DOHH2 (cell line): ENCODE measurements around the gene CDC42BPA.

Experiments
- H3F3A ChIP-seq: fragments of 200-600 bp; sonication (generic), shearing (Covaris generic); 2 replicates; pipeline ENCODE4 v1.6.0; 2016; ENCODE audit warnings: antibody characterized with exemption, mild to moderate bottlenecking; ENCODE audit not compliant: control insufficient read depth, insufficient read depth
- H3K27ac ChIP-seq: fragments of 200-600 bp; sonication (generic); 2 replicates; pipeline ENCODE4 v1.5.1; 2014; ENCODE audit warnings: low read depth, mild to moderate bottlenecking, low read length, moderate library complexity
- H3K27me3 ChIP-seq: fragments of 200-600 bp; sonication (generic); 2 replicates; pipeline ENCODE4 v1.6.1; 2014; ENCODE audit warnings: mild to moderate bottlenecking, low read length, mixed read lengths; ENCODE audit not compliant: control insufficient read depth
- H3K36me3 ChIP-seq: fragments of 200-600 bp; sonication (generic); 2 replicates; pipeline ENCODE4 v1.6.1; 2014; ENCODE audit warnings: mild to moderate bottlenecking, low read length, moderate library complexity, mixed read lengths; ENCODE audit not compliant: control insufficient read depth
- H3K4me1 ChIP-seq: fragments of 200-600 bp; sonication (generic); 2 replicates; pipeline ENCODE4 v1.6.1; 2014; ENCODE audit warnings: mild to moderate bottlenecking, low read length, mixed read lengths; ENCODE audit not compliant: control insufficient read depth
- H3K4me2 ChIP-seq: fragments of 200-600 bp; sonication (generic); 2 replicates; pipeline ENCODE4 v1.6.0; 2014; ENCODE audit warnings: mild to moderate bottlenecking, low read length, moderate library complexity
- H3K4me3 ChIP-seq: fragments of 200-600 bp; sonication (generic); 2 replicates; pipeline ENCODE4 v1.5.1; 2014; ENCODE audit warnings: mild to moderate bottlenecking, low read length, mixed read lengths
- H3K79me2 ChIP-seq: fragments of 200-600 bp; sonication (generic); 2 replicates; pipeline ENCODE4 v1.6.1; 2014; ENCODE audit warnings: mild to moderate bottlenecking, low read length, mixed read lengths; ENCODE audit not compliant: control insufficient read depth
- H3K9me2 ChIP-seq: fragments of 200-600 bp; sonication (generic); replicated peaks from 2 replicates; pipeline ENCODE4 v1.6.1; 2014; ENCODE audit warnings: mild to moderate bottlenecking, low read length, mixed read lengths; ENCODE audit not compliant: control insufficient read depth
- H3K9me3 ChIP-seq: fragments of 200-600 bp; sonication (generic); 2 replicates; pipeline ENCODE4 v1.6.1; 2014; ENCODE audit warnings: antibody characterized with exemption, low read length, mixed read lengths; ENCODE audit not compliant: control insufficient read depth, insufficient read depth
- H4K20me1 ChIP-seq: fragments of 200-600 bp; sonication (generic); 2 replicates; pipeline ENCODE4 v1.6.0; 2014; ENCODE audit warnings: low read depth, mild to moderate bottlenecking, antibody characterized with exemption, low read length, moderate library complexity; ENCODE audit not compliant: control insufficient read depth, insufficient read depth
- CTCF ChIP-seq: fragments of 200-600 bp; sonication (generic); IDR thresholded peaks from one replicate; pipeline ENCODE4 v1.5.1; 2014; ENCODE audit warnings: antibody characterized with exemption, mild to moderate bottlenecking, low read depth, low read length; ENCODE audit not compliant: poor library complexity, severe bottlenecking
- EZH2phosphoT487 ChIP-seq: fragments of 200-600 bp; sonication (generic); IDR thresholded peaks from 2 replicates; pipeline ENCODE4 v1.6.1; 2017; ENCODE audit warnings: borderline replicate concordance, mild to moderate bottlenecking, antibody characterized with exemption, low read length, moderate library complexity, mixed read lengths

Gene CDC42BPA

GRCh38 chr1:227038401-227038800 lies 279.9 kb downstream of the CDC42BPA start:
- H3K4me2 ChIP-seq = no peak overlapping the region
- H3K4me1 ChIP-seq = no peaks in the 10 kb centered on the region
- no peak overlapping the region for H3K4me3 ChIP-seq
- H3K27me3 ChIP-seq = peaks cover 6% of the 10 kb centered on the region; the same call in 1 of the 2 replicates
- H3K27ac ChIP-seq = no peak overlapping the region
- H3F3A ChIP-seq = no peaks in the 10 kb centered on the region
- no peaks in the 10 kb centered on the region for H3K9me2 ChIP-seq
- H3K36me3 ChIP-seq = no peaks in the 10 kb centered on the region
- H3K79me2 ChIP-seq = no peaks in the 10 kb centered on the region
- no peaks in the 10 kb centered on the region for H4K20me1 ChIP-seq
- no peaks in the 10 kb centered on the region for H3K9me3 ChIP-seq
- TF ChIP-seq CTCF = no peak
- TF ChIP-seq EZH2phosphoT487 = no peak

GRCh38 chr1:227037121-227037520 lies 281.2 kb downstream of the CDC42BPA start:
- Histone ChIP-seq H3K9me2 (no peaks in the 10 kb centered on the region), H3K27me3 (peaks cover 6% of the 10 kb centered on the region; the same call in 1 of the 2 replicates), H3K9me3 (no peaks in the 10 kb centered on the region), H3K4me3 (no peak overlapping the region), H4K20me1 (no peaks in the 10 kb centered on the region), H3K27ac (no peak overlapping the region), H3K79me2 (no peaks in the 10 kb centered on the region), H3K4me1 (no peaks in the 10 kb centered on the region), H3K4me2 (no peak overlapping the region), H3K36me3 (no peaks in the 10 kb centered on the region), H3F3A (no peaks in the 10 kb centered on the region)
- TF ChIP-seq EZH2phosphoT487 = no peak
- TF ChIP-seq CTCF = no peak

- H3K79me2 ChIP-seq = no peaks in the 10 kb centered on the region
- no peak overlapping the region for H3K27ac ChIP-seq
- H3K9me3 ChIP-seq = no peaks in the 10 kb centered on the region
- H3K36me3 ChIP-seq = no peaks in the 10 kb centered on the region
- no peaks in the 10 kb centered on the region for H3K9me2 ChIP-seq
- H3K4me3 ChIP-seq = no peak overlapping the region
- H3K4me2 ChIP-seq = no peak overlapping the region
- no peak for TF ChIP-seq CTCF
- TF ChIP-seq EZH2phosphoT487 = no peak
- 0 out of 2 replicates have a peak, but pooled peaks cover 3% of the 10 kb centered on the region for H3K27me3 ChIP-seq
- no peaks in the 10 kb centered on the region for H4K20me1 ChIP-seq
- H3F3A ChIP-seq = no peaks in the 10 kb centered on the region
- no peaks in the 10 kb centered on the region for H3K4me1 ChIP-seq
These were observed 283.0 kb downstream of the CDC42BPA start for GRCh38 chr1:227035316-227035715.

GRCh38 chr1:227033880-227034279 lies 284.4 kb downstream of the CDC42BPA start:
- Histone ChIP-seq H3K4me2 (no peak overlapping the region), H3K9me3 (no peaks in the 10 kb centered on the region), H3F3A (no peaks in the 10 kb centered on the region), H3K9me2 (no peaks in the 10 kb centered on the region), H3K27me3 (0 out of 2 replicates have a peak, but pooled peaks cover 3% of the 10 kb centered on the region), H3K36me3 (no peaks in the 10 kb centered on the region), H4K20me1 (no peaks in the 10 kb centered on the region), H3K27ac (no peak overlapping the region), H3K4me1 (no peaks in the 10 kb centered on the region), H3K4me3 (no peak overlapping the region), H3K79me2 (no peaks in the 10 kb centered on the region)
- no peak for TF ChIP-seq CTCF
- TF ChIP-seq EZH2phosphoT487 = no peak
